ENCODE measurements around the gene FAM193A.

- no peak for TF ChIP-seq POLR2A (IDR thresholded peaks at IDR 0.05)
- TF ChIP-seq, protein P1, sequence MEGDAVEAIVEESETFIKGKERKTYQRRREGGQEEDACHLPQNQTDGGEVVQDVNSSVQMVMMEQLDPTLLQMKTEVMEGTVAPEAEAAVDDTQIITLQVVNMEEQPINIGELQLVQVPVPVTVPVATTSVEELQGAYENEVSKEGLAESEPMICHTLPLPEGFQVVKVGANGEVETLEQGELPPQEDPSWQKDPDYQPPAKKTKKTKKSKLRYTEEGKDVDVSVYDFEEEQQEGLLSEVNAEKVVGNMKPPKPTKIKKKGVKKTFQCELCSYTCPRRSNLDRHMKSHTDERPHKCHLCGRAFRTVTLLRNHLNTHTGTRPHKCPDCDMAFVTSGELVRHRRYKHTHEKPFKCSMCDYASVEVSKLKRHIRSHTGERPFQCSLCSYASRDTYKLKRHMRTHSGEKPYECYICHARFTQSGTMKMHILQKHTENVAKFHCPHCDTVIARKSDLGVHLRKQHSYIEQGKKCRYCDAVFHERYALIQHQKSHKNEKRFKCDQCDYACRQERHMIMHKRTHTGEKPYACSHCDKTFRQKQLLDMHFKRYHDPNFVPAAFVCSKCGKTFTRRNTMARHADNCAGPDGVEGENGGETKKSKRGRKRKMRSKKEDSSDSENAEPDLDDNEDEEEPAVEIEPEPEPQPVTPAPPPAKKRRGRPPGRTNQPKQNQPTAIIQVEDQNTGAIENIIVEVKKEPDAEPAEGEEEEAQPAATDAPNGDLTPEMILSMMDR (IDR thresholded peaks at IDR 0.05 in 4 of 5, conservative IDR thresholded peaks at IDR 0.05 in 1 of 5): no peak
Measured at GRCh38 chr4:2667428-2667827, 131.0 kb downstream of the FAM193A start.

Measured in gastrocnemius medialis (tissue), 4 donors.